Glomerular visceral epithelial cell (primary cell): ENCODE measurements around the gene SCRT2.
"Not testable (repeated sequence)": the region's sequence is repeated elsewhere in the genome, so short reads cannot be mapped to it uniquely, and the experiment has no call there.

Experiments used
- DNase-seq: peaks from one replicate; pipeline ENCODE4 v3.0.0-alpha.2; 2016; ENCODE audit errors: extremely low spot score

The SCRT2 gene

DNA sequence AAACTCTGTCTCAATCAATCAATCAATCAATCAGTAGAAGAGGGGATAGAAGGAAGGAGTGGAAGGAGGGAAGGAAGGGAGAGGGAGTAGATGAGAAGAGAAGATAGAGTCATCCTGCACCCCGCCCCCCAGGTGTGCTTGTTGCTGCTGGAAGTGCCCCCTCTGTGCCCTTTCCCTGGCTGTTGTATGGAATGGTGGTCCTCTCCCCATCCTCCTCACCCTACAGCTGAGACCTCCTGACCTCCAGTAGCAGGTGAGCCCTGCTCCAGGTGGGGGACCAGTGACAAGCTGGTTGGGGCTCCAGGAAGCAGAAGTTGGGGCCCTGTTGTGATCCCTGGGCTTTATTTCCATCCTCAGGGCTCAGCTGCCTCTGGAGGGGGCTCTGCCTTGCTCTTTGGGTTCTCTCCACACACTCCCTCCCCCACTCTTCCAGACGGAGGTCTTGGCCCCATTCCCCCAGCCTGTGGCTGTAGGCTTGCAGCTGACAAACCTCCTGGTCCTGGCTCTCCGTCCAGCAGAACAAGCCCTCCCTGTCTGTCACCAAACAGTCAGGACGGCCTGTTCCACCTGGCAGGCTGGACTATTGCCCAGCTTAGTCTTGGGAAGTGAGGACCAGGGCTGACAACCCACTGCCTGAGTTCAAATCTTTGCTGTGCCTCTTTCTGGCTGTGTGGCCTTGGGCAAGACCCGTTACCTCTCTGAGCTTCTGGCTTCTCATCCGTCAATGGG is 26.0 kb upstream of the SCRT2 start:
- DNase-seq = no peak

DNA sequence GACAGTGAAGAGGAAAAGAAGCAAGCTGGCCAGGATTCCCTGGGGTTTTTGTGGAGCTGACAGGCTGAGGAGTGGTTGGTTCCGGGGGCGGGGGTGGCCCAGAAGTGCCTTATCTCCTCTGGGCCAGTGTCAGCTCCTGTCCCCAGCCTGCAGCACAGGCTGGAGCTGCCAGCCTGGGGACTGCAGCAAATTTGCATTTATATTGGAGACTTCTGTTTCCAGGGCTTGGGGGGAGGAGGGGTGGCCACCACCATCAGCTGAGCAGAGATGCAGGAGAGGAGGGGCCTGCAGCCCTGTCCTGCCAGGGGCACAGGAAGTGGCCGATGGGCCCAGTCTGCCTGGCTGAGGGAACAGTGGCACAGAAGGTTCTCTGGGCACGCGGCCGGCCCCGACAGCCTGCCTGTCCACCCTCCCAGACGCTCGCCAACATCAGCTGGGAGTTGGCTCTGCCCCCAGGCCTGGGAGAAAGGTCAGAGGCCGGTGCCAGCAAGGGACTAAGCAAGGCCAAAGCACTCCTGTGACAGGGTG is 24.3 kb upstream of the SCRT2 start:
- DNase-seq = no peak

DNA sequence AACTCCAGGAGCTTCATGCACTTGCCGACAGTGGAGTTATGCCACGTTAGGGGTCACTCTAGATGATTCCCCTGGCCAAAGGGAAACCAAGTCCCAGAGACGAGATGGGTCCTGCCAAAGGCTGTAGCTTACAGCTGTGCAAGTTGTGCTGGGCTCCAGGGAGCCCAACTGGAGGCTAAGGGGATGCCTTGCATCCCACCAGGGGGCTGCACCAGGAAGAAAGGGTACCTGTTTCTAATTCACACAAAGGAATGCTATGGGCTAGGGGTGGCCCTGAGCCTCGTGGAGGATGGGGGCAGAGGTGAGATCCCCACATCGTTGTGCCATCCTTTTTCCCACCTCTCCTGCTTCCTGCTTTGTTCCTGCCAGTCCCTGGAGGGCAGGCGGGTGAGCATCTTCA is 23.7 kb upstream of the SCRT2 start:
- DNase-seq = no peak

DNA sequence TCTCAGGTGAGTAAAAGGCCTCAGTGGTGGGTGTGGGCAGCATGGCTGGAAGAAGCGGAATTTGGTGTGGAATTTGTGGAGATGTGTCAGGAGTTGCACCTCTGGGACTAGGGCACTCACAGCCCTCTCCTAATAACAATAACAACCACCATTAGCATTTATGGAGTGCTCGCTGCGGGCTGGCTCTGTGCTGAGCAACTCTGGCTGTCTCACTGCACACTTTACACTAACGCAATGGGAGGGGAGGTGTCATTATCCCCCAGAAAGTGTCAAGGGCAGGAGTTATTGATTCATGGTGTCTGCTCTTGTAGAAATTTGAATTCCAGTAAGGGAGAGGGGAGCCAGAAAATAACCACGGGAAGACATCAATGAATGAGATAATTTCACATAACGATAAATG is 22.7 kb upstream of the SCRT2 start:
- no peak for DNase-seq

DNA sequence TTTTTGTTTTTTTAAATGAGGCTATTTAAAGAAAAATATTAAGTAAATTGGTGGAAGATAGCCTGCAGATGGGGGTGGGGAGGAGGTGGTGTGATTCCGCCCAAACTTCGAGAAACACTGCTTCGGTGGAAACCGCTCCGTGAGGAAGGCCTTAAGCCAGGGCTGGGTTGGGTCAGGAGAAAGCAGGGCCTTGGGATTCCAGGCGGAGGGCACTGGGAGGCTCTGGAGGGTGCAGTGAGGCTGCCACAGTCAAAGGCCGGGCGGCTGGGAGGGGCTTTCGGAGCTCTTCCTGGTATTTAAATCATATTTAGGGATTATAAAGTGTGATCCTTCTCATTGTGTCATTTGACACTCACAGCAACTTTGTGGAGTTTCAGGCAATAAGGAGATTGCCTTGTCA is 22.2 kb upstream of the SCRT2 start:
- no peak for DNase-seq

DNA sequence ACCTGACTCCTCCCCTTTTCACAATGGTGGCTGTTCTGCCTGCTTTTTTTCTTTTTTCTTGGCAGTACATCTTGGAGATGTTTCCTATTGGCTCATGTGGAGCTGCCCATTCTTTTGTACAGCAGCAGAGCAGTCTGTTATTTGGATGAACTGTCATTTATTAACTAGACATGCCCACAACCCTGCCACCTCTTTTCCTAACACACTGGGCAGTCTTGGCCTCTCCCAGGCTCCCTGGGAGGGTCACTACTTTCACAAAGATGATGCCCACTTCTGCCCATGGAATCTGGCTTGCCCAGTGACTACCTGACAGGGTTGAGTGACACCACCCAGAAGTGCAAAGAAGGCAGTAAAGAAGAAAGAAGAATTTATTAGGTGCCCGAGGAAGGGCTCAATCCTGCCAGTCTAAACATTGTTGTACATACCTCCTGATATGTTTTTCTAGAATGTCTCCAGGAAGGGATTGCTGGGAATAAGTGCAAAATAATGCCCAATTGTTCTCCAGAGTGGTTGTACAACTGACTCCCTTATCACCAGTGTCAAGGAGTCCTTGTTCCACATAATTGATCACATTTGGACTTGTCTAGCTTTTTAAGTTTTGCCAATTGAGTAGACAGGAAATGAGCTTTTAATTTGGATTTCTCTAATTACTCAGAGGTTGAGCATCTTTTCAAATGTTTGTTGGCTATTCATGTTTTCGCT is 19.7 kb upstream of the SCRT2 start:
- no peak for DNase-seq

DNA sequence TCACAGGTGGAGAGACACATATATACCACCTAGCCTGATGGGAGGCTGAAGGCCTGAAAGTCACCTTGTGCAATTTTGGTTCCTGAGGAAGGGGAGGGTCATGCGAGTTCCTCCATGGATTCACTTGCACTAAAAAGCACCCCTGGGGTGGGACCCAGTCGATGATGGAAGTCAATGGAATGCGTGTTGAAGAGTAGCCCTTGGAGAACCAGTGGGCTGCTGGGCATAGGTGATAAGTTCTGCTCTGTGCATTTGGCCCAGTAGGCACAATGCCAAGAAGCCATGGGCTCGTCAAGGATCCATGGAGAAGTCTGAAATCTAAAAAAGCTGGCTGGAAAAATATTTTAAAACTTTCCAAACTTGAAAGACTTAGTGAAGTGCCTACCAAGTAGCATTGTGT is 18.9 kb upstream of the SCRT2 start:
- no peak for DNase-seq

DNA sequence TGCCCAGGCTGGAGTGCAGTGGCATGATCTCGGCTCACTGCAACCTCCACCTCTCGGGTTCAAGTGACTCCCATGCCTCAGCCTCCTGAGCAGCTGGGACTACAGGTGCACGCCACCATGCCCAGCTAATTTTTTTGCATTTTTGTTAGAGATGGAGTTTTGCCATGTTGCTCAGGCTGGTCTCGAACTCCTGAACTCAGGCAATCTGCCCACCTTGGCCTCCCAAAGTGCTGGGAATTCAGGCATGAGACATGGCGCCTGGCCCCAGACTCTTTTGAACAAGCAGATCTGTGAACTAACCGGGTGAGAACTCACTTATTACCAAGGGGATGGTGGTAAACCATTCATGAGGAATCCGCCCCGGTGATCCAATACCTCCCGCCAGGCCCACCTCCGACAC is 18.2 kb upstream of the SCRT2 start:
- DNase-seq = not testable (repeated sequence)

DNA sequence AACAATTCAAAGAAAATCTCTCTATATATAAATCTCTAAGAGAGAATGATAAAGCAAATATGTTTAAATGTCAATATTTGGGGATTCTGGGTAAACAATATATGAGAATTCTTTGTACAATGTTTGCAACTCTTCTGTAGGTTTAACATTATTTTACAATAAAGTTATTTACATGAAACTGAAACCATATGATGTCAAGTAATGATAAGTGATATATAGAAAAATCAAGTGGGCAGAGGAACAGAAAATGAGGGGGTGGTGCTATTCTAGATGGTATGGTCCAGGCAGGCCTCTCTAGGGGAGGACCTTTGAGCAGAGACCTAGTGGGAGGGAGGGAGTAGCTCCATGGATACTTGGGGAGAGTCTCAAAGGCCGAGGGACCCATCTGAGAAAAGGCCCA is 16.4 kb upstream of the SCRT2 start:
- DNase-seq = no peak

DNA sequence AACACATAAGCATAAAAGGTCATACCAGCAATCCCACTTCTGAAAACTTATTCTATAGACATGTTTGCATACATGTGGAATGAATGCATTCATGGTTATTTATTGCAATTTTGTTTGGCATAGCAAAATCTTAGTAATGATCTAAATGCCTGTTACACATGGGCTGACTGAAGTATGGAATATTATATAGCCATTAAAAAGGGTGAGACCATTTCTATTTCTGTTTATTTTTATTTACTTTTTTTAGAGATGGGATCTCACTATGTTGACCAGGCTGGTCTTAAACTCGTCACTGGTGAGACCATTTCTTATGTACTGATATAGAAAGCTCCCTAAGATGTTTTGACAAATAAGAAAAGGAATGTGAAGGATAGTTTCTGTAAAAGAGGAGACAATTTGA is 14.3 kb upstream of the SCRT2 start:
- no peak for DNase-seq

DNA sequence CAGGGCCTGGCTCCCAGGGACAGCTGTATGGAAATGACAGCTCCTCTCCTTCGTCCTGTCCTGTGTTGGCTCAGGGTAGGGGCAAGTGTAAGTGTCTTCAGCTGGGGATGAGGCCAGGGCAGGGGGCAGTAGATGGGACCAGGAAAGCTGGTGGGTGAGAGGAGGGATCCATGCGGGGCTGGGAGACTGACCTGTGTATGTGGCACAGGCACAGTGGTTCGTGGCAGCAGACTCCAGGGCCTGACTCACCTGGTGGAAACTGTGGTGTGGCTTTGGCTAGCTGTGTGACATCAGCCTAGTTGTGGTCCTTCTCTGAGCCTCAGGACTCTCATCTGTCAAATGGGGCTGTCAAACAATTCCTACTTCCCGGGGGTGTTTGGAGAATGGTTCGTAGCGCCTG is 13.7 kb upstream of the SCRT2 start:
- DNase-seq = no peak

DNA sequence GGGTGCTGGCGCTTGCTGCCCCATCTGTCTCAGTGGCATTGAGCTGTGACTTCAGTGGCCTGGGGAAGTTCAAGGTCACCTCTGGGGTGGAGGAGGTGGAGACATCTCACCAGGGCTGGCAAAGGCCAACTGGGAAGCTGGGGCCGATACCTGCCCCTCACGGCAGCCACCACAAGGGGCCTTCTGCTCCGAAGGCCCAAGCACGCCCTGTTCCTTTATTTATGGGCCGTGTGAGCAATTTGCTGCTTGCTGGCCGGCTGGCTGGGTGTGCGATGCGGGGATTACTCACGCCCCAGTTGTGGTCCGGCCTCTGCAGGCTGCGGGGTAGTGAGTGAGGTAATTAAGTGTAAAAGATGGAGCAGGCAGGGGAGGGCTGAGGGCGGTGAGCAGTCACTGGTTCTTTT is 13.2 kb upstream of the SCRT2 start:
- peak; percentile 41 for DNase-seq

DNA sequence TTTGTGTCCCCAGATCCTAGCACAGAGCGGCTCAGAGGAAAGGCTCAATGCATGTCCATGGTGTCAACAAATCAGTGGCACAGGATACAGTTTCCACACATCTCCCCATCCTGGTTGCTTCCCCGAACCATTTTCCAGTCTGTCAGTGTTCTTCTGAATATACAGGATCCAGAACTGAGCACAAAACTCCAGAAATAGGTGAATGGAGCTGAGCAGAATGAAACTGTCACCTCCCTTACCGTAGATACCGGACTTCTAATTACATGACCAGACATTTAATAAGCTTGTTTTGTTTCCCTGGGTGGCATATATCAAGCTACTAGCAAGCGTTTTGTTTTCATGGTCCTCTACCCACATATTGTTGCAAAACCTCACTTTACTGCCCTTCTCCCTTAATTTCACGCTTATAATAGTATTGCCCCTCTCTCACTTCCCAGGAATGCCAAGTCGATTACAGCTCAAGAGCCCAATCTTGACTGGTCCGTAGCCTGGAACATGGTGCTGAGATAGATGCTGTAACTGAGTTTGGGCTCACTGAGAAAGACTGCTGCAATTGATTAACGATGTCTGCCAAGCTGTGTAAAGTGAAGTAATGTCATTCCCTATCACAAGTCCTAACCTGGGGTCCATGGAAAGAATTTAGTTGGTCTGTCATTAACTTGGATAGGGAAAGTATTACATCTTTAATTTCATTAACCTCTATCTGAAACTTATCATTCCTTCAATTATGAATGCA is 12.0 kb upstream of the SCRT2 start:
- no peak for DNase-seq

DNA sequence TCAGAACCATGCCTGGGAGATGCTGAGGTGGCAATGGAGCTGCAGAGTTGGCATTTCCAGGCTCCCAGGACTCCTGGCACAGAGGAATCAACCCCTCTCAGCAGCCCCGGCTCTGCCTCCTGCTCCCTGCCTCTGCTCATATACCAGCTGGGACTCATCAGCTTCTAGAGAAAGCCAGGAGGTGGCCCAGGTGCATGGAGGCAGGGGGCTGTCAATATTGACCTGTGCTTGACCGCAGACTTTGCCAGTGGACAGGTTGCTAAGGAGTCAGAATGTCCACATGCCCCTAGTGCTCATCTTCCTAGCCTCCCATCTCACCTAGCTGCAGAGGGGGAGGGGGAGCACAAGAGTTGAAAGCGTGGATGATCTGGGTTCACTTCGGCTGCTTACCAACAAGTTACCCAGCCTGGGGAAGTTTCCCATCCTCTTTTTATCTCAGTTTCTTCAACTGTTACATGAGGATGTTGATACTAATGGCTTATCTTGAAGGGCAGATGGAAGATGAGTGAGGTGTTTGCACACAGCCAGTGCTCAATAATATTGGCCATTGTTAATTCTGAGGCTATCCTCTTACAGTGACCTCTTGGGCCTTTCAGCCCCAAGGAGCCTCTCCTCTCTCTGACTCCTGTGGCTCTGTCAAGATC is 9.2 kb upstream of the SCRT2 start:
- DNase-seq = no peak

DNA sequence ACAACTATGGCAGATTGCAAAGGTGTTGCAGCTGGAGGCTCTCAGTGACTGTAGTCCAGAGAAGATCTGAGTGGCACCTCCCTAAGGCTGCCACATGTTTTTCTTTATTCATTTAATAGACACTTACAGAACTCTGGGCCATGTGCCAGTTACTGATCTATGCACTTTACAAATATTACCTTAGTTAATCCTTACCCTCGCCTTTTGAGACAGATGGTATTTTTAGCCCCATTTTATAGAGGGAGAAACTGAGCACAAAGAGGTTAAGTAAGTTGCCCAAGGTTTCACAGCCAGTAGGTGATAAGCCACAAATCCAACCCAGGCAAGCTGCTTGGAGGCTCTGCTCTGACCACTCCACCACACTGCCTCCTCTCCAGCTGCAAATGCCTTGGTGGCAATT is 6.5 kb upstream of the SCRT2 start:
- DNase-seq = no peak

DNA sequence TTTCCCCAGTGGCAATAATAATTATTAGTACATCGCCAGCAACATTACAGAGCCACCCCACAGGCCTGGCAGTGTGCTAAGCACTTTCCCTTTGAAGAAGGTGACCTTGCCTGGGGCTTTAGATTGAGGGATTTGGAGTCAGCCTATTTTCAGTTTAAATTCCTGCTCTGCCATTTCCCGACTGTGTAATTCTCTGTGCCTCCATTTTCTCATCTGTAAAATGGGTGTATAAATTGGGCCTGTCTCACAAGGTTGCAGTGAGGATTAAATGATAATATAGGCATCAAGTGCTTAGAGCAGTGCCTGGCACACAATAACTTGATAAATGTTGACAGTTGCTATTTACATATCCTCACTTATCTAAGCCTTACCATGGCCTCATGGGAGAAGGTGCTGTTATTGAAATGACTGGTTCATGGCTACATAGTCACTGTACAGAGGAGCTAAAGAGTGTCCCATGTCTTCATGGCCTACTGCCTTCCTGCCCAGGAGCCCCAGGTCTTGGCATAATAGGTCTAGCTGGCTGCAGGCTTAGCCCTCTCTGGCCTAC is 5.1 kb upstream of the SCRT2 start:
- DNase-seq = no peak

DNA sequence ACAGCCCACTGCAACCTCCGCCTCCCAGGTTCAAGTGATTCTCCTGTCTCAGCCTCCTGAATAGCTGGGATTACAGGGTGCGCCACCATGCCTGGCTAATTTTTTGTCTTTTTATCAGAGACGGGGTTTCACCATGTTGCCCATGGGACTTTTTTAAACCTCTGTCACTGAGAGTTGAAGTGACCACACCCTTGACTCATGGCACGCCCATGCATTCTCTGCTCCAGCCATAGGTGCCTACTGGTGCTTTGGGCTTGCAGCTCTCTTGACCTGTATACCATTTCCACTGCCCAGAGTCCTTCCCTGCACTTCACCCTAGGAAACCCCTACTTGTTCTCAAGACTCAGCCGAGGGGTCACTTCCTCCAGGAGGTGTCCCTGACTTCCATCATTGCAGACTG is 2.4 kb upstream of the SCRT2 start:
- no peak for DNase-seq

DNA sequence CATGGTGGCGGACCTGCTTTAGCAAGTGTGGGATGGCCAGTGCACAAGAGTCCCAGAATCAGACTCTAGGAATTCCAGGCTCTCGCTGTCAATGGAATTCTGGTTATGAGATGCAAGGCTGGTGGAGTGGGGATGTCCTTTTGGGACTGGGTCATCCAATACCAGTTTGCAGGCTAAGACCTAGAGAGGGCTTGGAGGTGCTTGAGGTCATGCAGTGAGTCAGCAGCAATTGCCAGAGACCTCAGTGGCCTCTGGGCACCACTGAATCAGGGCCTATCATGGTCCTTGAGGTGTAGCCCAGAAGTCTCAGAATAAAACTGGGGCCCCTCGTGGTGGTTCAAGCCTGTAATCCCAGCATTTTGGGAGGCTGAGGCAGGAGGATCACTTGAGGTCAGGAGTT is 1.4 kb upstream of the SCRT2 start:
- no peak for DNase-seq

DNA sequence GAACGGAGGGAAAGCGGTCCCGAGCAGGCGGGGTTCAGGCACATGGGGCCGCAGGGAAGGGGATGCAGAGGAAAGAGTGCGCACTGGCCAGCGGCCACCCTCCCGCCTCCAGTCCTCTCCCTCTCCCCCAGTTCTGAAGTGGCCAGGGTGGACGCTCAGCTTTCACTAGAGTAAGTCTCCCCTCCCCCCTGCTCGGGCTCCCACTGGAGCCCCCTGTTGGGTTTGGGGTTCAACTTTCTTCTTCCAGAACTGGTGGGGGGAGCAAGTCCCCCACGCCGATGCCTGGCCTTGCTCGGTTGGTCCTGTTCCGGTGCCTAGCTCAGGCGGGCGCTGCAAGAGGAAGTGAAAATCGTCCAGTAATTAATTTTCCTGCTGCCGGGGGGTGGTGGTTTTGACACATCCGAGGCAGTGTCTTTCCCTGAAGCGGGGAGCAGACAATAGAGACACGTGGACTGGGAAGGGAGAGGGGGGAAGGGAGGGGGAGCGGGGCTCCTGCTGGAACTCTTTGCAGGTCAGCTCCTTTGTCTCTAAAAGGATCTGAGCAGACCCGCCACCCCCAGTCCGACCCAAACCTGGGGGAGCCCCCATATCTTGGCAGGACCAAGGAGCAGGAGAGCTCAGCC is 824 bp upstream of the SCRT2 start:
- no peak for DNase-seq

DNA sequence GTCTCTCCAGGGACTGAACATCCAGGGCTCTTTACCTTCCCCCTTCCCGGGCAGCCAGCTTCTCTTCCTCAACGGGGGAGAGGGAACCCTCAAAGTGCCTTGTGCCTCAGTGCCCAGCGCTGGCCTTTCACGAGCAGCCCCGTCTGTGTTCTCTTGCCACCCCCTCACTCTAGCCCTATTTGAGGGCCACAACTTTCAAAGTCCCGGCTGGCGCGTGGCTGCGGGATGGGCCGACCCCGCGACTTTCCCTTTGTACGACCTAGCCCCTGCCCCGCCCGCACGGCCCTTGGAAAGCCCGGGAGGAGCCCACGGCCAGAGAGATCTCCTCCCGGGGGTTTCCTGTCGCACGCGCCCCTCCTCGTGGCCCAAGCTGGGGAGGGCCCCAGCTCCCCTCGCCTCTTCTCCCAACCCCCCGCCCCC is 559 bp downstream of the SCRT2 start:
- no peak for DNase-seq

DNA sequence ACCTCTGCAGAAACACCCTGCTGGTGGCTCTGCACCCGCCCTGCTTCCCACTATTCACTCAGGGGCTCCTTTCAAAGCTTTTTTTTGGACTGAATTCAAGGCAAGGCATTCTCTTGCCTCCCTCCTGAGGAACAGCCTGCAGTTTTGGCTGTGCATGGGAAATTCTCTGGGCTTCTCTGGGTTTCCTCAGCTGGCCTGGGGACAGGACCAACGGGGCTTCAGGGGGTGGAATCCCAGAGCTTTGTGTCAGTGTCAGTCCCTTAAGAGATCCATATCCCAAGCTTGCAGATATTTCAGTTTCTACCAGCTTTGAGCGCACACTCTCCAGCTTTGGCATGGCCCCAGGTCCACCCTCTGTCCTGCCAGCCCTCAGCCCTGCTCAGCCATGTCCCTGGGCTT is 2.0 kb downstream of the SCRT2 start:
- no peak for DNase-seq
